ENCODE measurements around the gene KCNK7. TPM values are rescaled to one million over a fixed set of nuclear protein-coding genes. Genes with fewer than 3 reads are reported as not detected.
"Not testable (repeated sequence)": the region's sequence is repeated elsewhere in the genome, so short reads cannot be mapped to it uniquely, and the experiment has no call there.

Gene KCNK7
- total RNA-seq, 1 experiment from 2014 or later: 0.13 TPM

GRCh38 chr11:65572356-65573051 is 23.1 kb downstream of the KCNK7 start, which contains the start of gene FAM89B:
Gene FAM89B, plus strand, starts transcription at chr11:65572538. Its CDS starts 132 bp downstream, at chr11:65572670.
- DNase-seq (ENCODE audit: low read depth in 1 of 2, low spot score in 2 of 2): peak; percentile 78 to 97
- Histone ChIP-seq H3K4me3 (peak within 1 kb of the TSS; percentile 80), H3K4me1 (replicated peaks) (peaks cover 76% of the 10 kb centered on the region), H3K36me3 (peaks cover 43% of the 10 kb centered on the region), H3K9me3 (replicated peaks) (no peaks in the 10 kb centered on the region), H3K27ac (no peak within 1 kb of the TSS), H3K27me3 (replicated peaks) (no peaks in the 10 kb centered on the region)

- Histone ChIP-seq H3K27ac (no peak overlapping the region), H3K4me1 (replicated peaks) (peaks cover 70% of the 10 kb centered on the region), H3K36me3 (peaks cover 43% of the 10 kb centered on the region), H3K27me3 (replicated peaks) (no peaks in the 10 kb centered on the region), H3K9me3 (replicated peaks) (no peaks in the 10 kb centered on the region), H3K4me3 (peak overlapping the region; percentile 80)
- DNase-seq (ENCODE audit: low read depth in 1 of 2, low spot score in 2 of 2): peak; percentile 66 to 67
Observed at GRCh38 chr11:65571940-65572339, 23.7 kb downstream of the KCNK7 start.

GRCh38 chr11:65571420-65571819 is 24.2 kb downstream of the KCNK7 start:
- Histone ChIP-seq H3K36me3 (peaks cover 43% of the 10 kb centered on the region), H3K4me1 (replicated peaks) (peaks cover 69% of the 10 kb centered on the region), H3K27me3 (replicated peaks) (no peaks in the 10 kb centered on the region), H3K4me3 (peak overlapping the region; percentile 80), H3K9me3 (replicated peaks) (no peaks in the 10 kb centered on the region), H3K27ac (no peak overlapping the region)
- no peak for DNase-seq (ENCODE audit: low read depth in 1 of 2, low spot score in 2 of 2)

GRCh38 chr11:65569973-65570918 is 25.4 kb downstream of the KCNK7 start, which contains the start of gene ZNRD2:
Gene ZNRD2, plus strand, starts transcription at chr11:65570477. Its CDS starts 15 bp downstream, at chr11:65570492.
- Histone ChIP-seq H3K9me3 (replicated peaks) (no peaks in the 10 kb centered on the region), H3K27me3 (replicated peaks) (no peaks in the 10 kb centered on the region), H3K36me3 (peaks cover 36% of the 10 kb centered on the region), H3K4me3 (peak within 1 kb of the TSS; percentile 80), H3K4me1 (replicated peaks) (peaks cover 71% of the 10 kb centered on the region), H3K27ac (peak within 1 kb of the TSS; percentile 14)
- DNase-seq (ENCODE audit: low read depth in 1 of 2, low spot score in 2 of 2): peak; percentile 100

- peak in 1 of 2 experiments; percentile 26 for DNase-seq (ENCODE audit: low read depth in 1 of 2, low spot score in 2 of 2)
- peaks cover 64% of the 10 kb centered on the region for H3K4me1 ChIP-seq (replicated peaks)
- H3K9me3 ChIP-seq (replicated peaks): no peaks in the 10 kb centered on the region
Observed at GRCh38 chr11:65569164-65569972, 26.2 kb downstream of the KCNK7 start.

GRCh38 chr11:65565624-65566453 is 29.8 kb downstream of the KCNK7 start:
- Histone ChIP-seq H3K4me3 (no peak overlapping the region), H3K9me3 (replicated peaks) (no peaks in the 10 kb centered on the region), H3K36me3 (peaks cover 4% of the 10 kb centered on the region; the same call in 1 of the 2 replicates), H3K27me3 (replicated peaks) (no peaks in the 10 kb centered on the region), H3K4me1 (replicated peaks) (peaks cover 37% of the 10 kb centered on the region), H3K27ac (0 out of 2 replicates have a peak overlapping the region, but pooled peaks have one; percentile 4)
- DNase-seq (ENCODE audit: low read depth in 1 of 2, low spot score in 2 of 2): peak in 1 of 2 experiments; percentile 62

More at GRCh38 chr11:65569164-65569972, 26.2 kb downstream of the KCNK7 start:
- Histone ChIP-seq H3K27ac (peak overlapping the region; percentile 14), H3K4me3 (peak overlapping the region; percentile 80), H3K36me3 (peaks cover 30% of the 10 kb centered on the region), H3K27me3 (replicated peaks) (no peaks in the 10 kb centered on the region)

GRCh38 chr11:65564879-65565559 is 30.6 kb downstream of the KCNK7 start:
- H3K27ac ChIP-seq; H3K4me3 ChIP-seq; H3K9me3 ChIP-seq (replicated peaks); H3K36me3 ChIP-seq; H3K27me3 ChIP-seq (replicated peaks); DNase-seq (ENCODE audit: low read depth in 1 of 2, low spot score in 2 of 2): not testable (repeated sequence)
- peaks cover 43% of the 10 kb centered on the region for H3K4me1 ChIP-seq (replicated peaks)

GRCh38 chr11:65563601-65564000 is 32.0 kb downstream of the KCNK7 start:
- Histone ChIP-seq H3K4me3 (no peak overlapping the region), H3K27ac (no peak overlapping the region), H3K4me1 (replicated peaks) (peaks cover 46% of the 10 kb centered on the region), H3K9me3 (replicated peaks) (no peaks in the 10 kb centered on the region), H3K36me3 (no peaks in the 10 kb centered on the region; the same call in 1 of the 2 replicates), H3K27me3 (replicated peaks) (no peaks in the 10 kb centered on the region)
- no peak for DNase-seq (ENCODE audit: low read depth in 1 of 2, low spot score in 2 of 2)

- H3K4me1 ChIP-seq (replicated peaks): peaks cover 51% of the 10 kb centered on the region
- no peak overlapping the region for H3K27ac ChIP-seq
- no peaks in the 10 kb centered on the region for H3K9me3 ChIP-seq (replicated peaks)
- no peak overlapping the region for H3K4me3 ChIP-seq
- no peaks in the 10 kb centered on the region for H3K27me3 ChIP-seq (replicated peaks)
- no peaks in the 10 kb centered on the region for H3K36me3 ChIP-seq
- no peak for DNase-seq (ENCODE audit: low read depth in 1 of 2, low spot score in 2 of 2)
Observed at GRCh38 chr11:65562788-65563187, 32.8 kb downstream of the KCNK7 start.

GRCh38 chr11:65562020-65562419 is 33.6 kb downstream of the KCNK7 start:
- Histone ChIP-seq H3K9me3 (replicated peaks) (no peaks in the 10 kb centered on the region), H3K27me3 (replicated peaks) (no peaks in the 10 kb centered on the region), H3K4me3 (no peak overlapping the region), H3K27ac (no peak overlapping the region), H3K4me1 (replicated peaks) (peaks cover 59% of the 10 kb centered on the region), H3K36me3 (no peaks in the 10 kb centered on the region)
- DNase-seq (ENCODE audit: low read depth in 1 of 2, low spot score in 2 of 2): no peak

- peak overlapping the region; percentile 17 for H3K27ac ChIP-seq
- H3K9me3 ChIP-seq (replicated peaks): no peaks in the 10 kb centered on the region
- no peak overlapping the region for H3K4me3 ChIP-seq
- DNase-seq (ENCODE audit: low read depth in 1 of 2, low spot score in 2 of 2): peak; percentile 81 to 92
- H3K36me3 ChIP-seq: no peaks in the 10 kb centered on the region
- no peaks in the 10 kb centered on the region for H3K27me3 ChIP-seq (replicated peaks)
- H3K4me1 ChIP-seq (replicated peaks): peaks cover 61% of the 10 kb centered on the region
Observed at GRCh38 chr11:65560555-65561418, 34.8 kb downstream of the KCNK7 start.

Measured in SJSA1 (cell line).